HG03280 (cell line): ENCODE measurements around the gene FER.
"Not testable (repeated sequence)": the region's sequence is repeated elsewhere in the genome, so short reads cannot be mapped to it uniquely, and the experiment has no call there.

Experiments
- ATAC-seq: cut with Tn5 transposase; IDR thresholded peaks from one replicate; pipeline ENCODE4 v1.9.1; 2021; ENCODE audit warnings: mild to moderate bottlenecking, moderate library complexity; ENCODE audit not compliant: unreplicated experiment

Gene FER

DNA sequence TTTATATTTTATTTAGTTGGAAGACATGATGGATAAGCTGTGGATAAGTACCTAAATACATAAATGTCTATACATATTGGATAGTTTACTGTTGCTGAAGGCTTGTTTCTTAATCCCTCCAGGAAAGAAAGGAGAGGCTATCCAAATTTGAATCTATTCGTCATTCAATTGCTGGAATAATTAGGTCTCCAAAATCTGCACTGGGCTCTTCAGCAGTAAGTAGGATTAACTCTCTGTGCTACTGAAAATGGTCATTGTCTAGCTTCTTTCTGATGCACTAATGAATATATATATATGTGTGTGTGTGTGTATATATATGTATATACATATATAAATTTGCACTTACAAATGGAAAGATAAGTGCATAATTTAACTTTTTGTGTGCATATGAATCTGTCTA, 198.3 kb downstream of the FER start:
- ATAC-seq: no peak

DNA sequence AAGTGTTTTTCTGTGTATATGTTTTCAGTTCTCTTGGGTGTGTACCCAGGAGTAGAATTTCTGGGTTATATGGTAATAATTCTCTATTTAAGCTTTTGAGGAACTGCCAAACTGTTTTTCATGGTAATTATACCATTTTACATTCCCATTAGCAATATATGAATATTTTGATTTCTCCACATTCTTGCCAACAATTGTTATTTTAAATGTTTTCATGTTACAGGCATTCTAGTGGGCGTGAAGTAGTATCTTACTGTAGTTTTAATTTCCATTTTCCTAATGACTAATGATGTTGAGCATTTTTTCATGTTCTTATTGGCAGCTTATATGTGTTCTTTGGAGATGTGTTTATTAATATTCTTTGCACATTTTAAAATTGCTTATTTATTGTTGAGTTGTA, 199.5 kb downstream of the FER start:
- no peak for ATAC-seq

DNA sequence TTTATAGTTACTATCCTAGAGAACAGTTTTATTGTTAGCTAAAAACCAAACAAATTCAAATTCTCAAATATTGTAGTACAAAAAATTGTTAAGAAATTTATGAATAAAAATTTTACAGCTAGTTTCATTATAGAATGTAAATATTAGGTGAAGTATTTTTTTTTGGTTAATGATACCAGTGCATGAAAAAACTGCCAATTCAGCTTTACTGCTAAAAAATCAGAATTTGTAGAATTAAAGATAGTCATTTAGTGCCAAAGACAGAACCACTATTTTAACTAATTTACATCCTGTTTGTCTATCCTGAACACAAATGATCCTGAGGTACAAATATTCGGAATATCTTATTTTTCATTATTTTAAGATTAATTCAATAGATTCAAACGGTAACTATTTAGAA, 202.6 kb downstream of the FER start:
- no peak for ATAC-seq

DNA sequence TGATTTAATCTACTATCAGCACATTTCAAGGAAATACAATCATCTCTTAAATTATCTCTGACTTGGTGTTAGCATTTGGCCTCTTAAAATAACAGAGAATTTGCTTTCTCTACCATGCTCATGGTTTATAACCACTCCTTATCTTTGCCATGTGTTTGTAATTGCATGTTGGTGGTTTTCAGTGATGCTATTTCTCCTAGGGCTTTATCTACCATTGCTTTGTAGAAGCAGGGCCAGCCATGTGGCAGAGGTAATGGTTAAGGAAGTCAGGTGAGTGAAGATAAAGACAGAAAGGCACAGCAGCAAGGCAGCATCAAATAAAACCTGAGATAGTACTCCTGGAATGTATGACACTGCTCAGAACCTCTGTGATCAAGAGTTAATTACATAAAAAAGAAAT, 206.2 kb downstream of the FER start:
- no peak for ATAC-seq

DNA sequence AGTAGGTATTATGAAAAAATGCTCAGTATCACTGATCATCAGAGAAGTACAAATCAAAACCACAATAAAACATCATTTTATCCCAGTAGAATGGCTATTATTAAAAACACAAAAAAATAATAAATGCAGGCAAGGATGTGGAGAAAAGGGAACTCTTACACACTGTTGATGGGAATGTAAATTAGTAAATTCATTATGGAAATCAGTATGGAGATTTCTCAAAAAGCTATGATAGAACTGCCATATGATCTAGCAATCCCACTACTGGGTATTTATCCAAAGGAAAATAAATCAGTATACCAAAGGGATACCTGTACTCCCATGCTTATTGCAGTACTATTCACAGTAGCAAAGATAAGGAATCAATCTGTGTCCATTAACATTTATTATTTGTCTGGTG, 209.6 kb downstream of the FER start:
- no peak for ATAC-seq

DNA sequence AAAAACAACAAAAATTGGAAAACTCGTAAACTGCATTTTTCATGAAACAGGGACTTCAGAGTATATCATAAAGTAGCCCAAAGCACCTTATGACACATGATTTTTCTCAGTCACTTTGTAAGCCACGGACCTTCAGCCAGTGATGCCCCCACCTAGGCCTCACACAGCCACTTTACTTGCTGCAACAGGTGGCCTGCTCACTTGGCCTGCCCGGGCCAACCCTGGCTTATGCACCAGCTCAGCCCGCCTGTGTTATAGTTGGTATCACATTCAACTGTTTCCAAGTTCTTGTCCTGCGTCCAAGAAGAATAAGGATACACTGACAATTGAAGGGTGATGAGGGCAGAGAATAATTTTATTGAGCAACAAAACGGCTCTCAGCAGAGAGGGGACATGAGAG, 219.2 kb downstream of the FER start:
- ATAC-seq: no peak

DNA sequence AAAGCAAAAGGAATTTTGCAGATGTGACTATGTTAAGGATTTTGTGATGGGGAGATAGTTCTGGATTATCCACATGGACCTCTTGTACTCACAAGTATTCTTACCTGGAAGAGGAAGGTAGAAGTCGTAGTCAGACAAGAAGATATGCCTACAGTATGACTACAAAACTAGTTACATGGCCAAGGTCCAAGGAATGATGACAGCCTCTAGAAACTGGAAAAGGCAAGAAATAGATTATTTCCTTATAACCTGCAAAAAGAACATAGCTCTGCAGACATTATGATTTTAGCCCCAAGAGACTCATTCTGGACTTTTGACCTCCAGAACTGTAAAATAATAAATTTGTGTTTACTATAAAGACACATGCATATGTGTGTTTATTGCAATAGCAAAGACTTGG, 226.9 kb downstream of the FER start:
- ATAC-seq: no peak

DNA sequence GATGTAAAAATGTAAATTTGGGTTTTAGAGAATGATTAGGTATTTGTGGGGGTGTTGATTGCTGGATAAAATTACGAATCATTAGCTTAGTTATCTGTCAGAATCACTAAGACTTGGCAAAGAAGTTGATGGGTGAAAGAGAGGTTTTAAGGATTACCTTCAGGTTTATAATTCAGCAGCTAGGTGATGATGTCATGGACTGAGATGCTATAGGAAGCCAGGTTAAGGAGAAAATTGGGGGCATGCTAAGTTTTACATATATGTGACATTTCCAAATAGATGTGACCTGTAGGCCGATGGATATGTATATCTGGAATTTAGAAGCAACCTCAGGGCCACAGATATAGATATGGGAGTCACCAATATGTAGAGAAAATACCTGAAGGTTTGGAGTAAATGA, 228.0 kb downstream of the FER start:
- ATAC-seq: no peak

DNA sequence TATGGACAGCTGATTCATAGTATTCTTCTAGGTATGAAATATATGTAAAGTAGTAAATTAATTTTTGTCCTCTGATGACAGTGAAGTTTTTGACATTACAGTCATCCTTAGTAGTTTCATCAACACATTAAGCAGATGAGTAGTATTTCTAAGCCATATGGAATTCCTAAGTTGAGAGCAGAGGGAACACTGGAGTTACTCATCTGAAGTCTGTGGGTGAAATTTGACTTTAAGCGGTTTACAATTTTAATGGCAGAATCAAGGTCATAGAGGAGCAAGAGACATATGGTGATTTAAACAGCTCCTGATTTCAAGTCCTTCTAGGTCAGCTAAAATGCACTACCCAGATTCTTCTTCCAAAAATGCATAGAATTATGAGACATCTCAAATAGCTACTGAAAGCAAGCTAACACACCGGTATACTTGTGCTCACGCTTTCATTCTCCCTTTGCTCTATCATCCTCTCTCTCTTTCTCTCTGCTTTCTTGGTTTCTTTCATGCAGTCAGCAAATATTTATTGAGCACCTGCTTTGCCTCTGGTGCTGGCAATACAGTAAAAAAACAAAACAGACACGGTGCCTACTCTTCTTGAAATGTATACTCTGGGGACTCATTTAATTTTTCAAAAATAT, 235.9 kb downstream of the FER start:
- no peak for ATAC-seq

DNA sequence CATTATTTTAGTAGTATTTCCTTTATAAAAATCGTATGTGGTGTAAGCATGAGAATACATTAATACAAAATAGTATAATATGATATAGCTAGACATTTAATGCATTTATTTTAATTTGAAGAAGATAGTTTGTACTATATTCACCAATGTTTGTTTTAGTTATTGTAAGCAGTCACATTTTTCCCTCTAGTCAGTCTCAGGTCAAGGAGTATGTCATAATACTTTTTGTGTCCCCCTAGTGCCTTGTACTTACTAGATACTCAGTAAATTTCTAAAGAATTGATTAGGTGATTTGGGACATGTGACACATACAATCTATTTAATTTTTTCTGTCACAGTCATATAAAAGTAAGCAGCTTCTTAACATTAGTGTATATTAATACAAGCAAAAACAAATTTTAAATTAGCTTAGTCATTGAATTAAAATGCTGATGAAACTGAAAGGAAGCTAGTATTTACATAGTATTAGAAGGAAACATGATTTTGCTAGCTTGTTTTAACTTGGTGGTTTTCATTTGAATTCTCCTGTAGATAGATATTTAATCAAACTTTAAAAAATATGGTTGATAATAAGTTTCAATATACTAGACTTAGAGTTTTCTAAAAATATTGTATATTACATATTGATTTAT, 242.2 kb downstream of the FER start:
- no peak for ATAC-seq

DNA sequence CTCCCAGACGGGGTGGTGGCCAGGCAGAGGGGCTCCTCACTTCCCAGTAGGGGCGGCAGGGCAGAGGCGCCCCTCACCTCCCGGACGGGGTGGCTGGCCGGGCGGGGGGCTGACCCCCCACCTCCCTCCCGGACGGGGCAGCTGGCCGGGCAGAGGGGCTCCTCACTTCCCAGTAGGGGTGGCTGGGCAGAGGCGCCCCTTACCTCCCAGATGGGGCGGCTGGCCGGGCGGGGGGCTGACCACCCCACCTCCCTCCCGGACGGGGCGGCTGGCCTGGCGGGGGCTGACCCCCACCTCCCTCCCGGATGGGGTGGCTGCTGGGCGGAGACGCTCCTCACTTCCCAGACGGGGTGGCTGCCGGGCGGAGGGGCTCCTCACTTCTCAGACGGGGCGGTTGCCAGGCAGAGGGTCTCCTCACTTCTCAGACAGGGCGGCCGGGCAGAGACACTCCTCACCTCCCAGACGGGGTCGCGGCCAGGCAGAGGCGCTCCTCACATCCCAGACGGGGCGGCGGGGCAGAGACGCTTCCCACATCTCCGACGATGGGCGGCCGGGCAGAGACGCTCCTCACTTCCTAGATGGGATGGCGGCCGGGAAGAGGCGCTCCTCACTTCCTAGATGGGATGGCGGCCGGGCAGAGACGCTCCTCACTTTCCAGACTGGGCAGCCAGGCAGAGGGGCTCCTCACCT, 244.8 kb downstream of the FER start:
- ATAC-seq: not testable (repeated sequence)

DNA sequence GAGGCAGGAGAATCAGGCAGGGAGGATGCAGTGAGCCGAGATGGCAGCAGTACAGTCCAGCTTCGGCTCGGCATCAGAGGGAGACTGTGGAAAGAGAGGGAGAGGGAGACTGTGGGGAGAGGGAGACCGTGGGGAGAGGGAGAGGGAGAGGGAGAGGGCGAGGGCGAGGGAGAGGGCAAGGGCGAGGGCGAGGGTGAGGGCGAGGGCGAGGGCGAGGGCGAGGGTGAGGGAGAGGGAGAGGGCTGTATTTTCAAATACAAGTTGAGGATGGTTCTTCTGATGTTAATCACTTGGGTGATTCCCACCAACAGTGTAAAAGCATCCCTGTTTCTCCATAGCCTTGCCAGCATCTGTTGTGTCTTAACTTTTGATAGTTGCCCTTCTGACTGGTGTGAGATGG, 245.7 kb downstream of the FER start:
- ATAC-seq: not testable (repeated sequence)

DNA sequence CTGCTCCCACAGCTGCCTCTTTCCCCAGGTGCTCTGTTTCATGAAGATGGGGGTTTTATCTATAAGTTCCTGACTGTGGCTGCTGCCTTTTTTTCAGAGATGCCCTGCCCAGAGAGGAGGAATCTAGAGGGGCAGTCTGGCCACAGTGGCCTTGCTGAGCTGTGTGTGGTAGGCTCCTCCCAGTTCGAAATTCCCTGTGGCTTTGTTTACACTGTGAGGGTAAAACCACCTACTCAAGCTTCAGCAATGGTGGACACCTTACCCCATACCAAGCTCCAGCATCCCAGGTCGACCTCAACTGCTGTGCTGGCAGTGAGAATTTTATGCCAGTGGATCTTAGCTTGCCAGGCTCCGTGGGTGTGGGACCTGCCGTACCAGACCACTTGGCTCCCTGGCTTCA, 250.0 kb downstream of the FER start:
- no peak for ATAC-seq

DNA sequence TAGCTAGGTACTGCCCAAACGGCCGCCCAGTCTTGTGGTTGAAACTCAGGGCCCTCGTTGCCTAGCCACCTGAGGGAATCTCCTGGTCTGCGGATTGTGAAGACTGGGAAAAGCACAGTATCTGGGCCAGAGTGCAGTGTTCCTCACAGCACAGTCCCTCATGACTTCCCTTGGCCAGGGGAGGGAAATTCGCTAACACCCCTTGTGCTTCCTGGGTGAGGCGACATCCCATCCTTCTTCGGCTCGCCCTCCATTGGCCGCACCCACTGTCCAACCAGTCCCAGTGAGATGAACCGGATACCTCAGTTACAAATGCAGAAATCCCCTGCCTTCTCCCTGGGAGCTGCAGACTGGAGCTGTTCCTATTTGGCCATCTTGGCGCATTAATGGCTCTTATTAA, 250.5 kb downstream of the FER start:
- ATAC-seq: no peak

DNA sequence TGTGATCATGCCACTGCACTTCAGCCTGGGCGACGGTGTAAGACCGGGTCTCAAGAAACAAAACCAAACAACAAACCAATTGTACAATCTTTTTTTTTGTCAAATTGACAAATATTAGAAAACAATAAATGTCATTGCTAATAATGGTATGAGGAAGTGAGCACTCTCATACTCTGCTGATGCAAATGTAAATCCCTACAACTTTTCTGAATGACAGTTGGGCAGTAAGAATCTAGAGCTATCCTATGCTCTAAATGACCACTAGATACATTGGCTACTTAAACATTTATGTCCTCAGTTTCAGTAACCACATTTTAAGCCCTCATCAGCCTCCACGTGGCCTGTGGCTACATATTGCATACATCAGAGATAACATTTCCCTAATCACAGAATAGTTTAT, 256.2 kb downstream of the FER start:
- peak; percentile 65 for ATAC-seq

DNA sequence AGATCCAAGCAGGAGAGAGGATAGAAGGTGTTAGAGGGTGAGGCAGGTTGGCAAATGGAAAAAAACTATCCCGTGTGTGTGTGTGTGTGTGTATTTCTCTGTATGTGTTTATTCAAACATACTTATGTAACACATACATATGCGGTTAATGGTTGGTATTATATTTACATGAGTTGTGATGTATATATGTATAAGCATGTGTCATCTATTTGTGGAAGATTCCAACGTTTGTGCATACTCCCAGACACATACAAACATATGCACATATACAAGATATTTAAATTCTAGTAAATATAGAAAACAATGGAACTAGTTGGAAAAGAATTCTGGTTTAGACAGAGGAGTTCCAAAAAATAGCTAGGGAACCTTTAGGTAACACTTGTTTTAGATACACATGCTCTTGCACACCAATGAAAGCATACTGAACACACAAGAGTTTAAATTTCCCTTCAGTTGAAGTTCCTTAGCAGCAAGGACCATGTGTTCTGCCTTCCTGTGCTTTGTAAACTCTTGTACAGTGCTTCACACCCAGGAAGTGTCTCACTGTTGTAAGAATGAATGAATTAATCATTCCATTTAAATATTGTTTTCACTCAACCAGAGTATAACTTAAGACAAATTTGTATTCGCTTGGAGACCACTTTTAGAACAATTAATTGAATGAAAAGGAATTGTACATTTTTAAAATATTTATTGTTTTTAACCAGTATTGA, 257.8 kb downstream of the FER start:
- ATAC-seq: no peak

DNA sequence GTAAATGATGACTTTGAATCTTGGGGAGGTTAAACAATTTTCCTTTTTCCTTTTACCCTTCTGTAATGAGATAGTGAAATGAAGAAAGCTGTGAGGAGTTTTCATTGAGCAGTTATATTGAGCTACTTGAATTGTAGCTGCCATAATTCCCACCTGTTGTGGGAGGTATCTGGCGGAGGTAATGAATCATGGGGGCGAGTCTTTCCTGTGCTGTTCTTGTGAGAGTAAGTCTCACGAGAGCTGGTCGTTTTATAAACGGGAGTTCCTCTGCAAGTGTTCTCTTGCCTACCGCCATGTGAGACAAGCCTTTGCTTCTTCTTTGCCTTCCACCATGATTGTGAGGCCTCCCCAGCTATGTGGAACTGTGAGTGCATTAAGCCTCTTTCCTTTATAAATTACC, 258.4 kb downstream of the FER start:
- ATAC-seq: no peak

DNA sequence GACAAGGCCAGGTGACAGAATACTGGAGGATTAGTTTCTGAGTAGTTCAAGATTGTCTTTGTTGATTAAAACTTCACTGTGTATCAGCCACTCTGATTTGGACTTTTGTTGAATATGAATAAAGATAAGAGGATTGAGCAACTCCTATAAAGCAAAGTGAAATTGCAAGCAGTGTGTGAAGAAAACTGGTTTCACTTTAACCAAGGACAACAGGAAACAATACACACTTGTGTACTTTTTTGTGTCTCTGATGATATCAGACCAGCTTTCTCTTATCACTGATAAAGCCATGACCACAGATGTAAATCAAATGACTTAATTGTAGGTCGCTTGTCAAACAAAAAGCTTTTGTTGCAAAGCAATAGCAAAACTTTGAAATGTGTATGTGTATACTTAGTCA, 268.6 kb downstream of the FER start:
- no peak for ATAC-seq

DNA sequence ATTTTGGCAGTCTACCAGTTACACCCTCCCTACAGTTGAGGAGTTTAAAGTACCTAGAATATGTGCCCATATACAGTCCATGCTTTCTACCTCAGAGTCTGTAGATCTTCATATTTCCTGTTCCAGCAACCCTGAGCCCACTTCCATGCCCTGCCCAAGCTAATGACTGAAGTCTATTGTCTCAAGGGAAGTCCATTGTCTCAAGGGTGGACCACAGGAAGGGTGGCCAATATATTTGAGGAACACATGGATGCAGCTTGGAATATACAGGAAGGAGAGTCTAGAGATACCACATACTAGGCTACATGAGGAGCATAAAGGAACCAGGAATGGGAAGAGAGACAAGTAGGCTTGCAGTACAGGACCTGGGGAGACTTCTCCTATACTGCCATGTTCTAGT, 274.4 kb downstream of the FER start:
- ATAC-seq: no peak

DNA sequence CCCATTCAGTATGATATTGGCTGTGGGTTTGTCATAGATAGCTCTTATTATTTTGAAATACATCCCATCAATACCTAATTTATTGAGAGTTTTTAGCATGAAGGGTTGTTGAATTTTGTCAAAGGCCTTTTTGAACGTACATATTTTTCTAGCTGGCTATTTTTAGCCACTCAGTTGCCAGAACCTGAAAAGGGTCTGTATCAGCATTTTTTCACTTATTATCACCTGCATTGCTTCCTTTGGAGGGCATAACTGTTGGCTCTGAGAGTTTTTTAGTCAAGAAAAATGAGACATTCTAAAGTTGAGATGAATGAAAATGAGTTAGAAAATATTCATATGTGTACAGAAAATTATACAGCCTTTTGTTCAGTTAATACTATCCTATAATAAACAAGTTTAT, 278.0 kb downstream of the FER start:
- not testable (repeated sequence) for ATAC-seq

DNA sequence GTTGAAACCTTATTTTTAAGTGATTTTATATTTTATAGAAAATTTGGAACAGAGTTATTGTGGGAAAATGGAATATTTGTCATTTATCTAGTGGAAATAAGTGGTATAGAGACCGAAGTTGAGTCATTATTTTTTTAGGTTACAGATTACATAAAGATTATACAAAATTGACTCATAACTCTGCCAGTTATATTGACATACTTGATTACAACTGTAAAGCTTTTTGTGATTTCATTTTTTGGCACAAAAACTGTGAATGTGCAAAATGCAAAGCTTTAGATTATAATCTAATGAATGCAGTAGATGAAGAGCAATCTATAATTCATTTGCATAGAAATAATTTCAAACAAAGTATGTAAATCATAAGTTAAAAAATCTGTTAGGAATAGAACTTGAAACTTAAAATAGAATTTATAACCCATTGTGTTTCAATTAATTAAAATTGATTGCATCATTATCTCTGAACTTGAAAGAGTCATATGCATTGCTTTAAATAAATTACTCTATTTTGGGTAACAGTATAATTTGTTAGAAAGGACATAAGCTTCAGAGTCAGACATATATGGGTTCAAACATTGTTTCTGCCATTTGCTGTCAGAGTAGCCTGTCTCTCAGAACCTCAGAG, 280.4 kb downstream of the FER start:
- no peak for ATAC-seq
